Adrenal gland (tissue), 12 donors: ENCODE results near the gene NLRX1. TPM values are rescaled to one million over a fixed set of nuclear protein-coding genes. Genes with fewer than 3 reads are reported as not detected.
"Not testable (repeated sequence)": the region's sequence is repeated elsewhere in the genome, so short reads cannot be mapped to it uniquely, and the experiment has no call there.

Source experiments
- DNase-seq, 7 donors: peaks; one replicate each; pipeline ENCODE4 v3.0.0-alpha.2; 2019 to 2020
- H3K27ac ChIP-seq, 5 donors: fragments of 200-600 bp; sonication (generic) in 4 of 5; 1 replicate in 3 of 5; 2 replicates in 2 of 5; pipeline versions ENCODE4 v1.5.1 to v1.8.0; 2016 to 2020; ENCODE audit warnings: mild to moderate bottlenecking in 1 of 5
- H3K27me3 ChIP-seq: fragments of 200-600 bp; 2 replicates; pipeline ENCODE4 v1.8.0; 2021
- H3K36me3 ChIP-seq, 2 donors: fragments of 200-600 bp; replicated peaks in 1 of 2; 1 replicate in 1 of 2; 2 replicates in 1 of 2; pipeline versions ENCODE4 v1.5.1 to v1.8.0; 2018 to 2022
- H3K4me1 ChIP-seq, 2 donors: fragments of 200-600 bp; replicated peaks in 1 of 2; 1 replicate in 1 of 2; 2 replicates in 1 of 2; pipeline versions ENCODE4 v1.5.1 to v1.8.0; 2018 to 2021
- H3K4me3 ChIP-seq, 4 donors: fragments of 200-600 bp; sonication (generic) in 3 of 4; one replicate each; pipeline ENCODE4 v1.5.1; 2016 to 2018
- H3K9me3 ChIP-seq, 3 donors: fragments of 200-600 bp; sonication (generic) in 1 of 3; replicated peaks in 1 of 3; 1 replicate in 2 of 3; 2 replicates in 1 of 3; pipeline versions ENCODE4 v1.5.1 to v1.8.0; 2016 to 2021
- POLR2A ChIP-seq, 2 donors: fragments of 450-650 bp; IDR thresholded peaks; one replicate each; pipeline ENCODE4 v1.6.1; 2017; ENCODE audit warnings: antibody characterized with exemption in 2 of 2, mild to moderate bottlenecking in 2 of 2, moderate library complexity in 1 of 2
- WGBS, 4 donors: extraction: QIAGEN DNeasy Blood & Tissue Kit in 2 of 4; methylation state at CpG; one replicate each; pipeline versions ENCODE4 v1.1.5 to v1.1.7; 2013 to 2017; 5-methylcytosine and 5-hydroxymethylcytosine counted together
- intact Hi-C, 2 donors: fragments of 100-400 bp; cut with DNase I; formaldehyde crosslinking; loops; one replicate each; pipeline versions ENCODE4 v1.14.1 to v1.15.0; 2022 to 2023
- polyA plus RNA-seq, 3 donors: library from polyadenylated mRNA; stranded (reverse); fragments of 200-250 nt in 2 of 3; fragments of 350-450 nt in 1 of 3; fragmentation: Illumina TruSeq in 1 of 3; extraction: RNeasy Lipid Tissue Mini Kit (QIAGEN cat#74804) in 1 of 3; gene quantifications; one replicate each; pipeline ENCODE4 v1.2.3, GENCODE V29; 2013 to 2014
- total RNA-seq, 9 donors: library from RNA; depleted of rRNA in 4 of 9; stranded (reverse); fragments of >200 nt in 4 of 9; fragments of 120-200 nt in 1 of 9; fragmentation: NEBNext Ultra II Directional in 1 of 9; extraction: Animal tissue kit (Norgen Biotek cat#: 25700) in 1 of 9; gene quantifications; one replicate each; pipeline versions ENCODE4 v1.1.0 to v1.2.4, GENCODE V29; 2013 to 2023
- TF ChIP-seq, protein P1 (sequence below), 6 experiments: fragments of 450-650 bp in 4 of 6; fragments of 200-600 bp in 2 of 6; sonication (generic) in 1 of 6; IDR thresholded peaks; 1 replicate in 5 of 6; 2 replicates in 1 of 6; pipeline versions ENCODE4 v1.5.1 to v1.8.0; 2016 to 2021; ENCODE audit warnings: antibody characterized with exemption in 6 of 6, mild to moderate bottlenecking in 2 of 6, moderate library complexity in 1 of 6
- donor health status: healthy with polysubstance abuse.
- donor health status: Bipolar disorder and iron deficiency.
- donor health status: DM: yes; HTN: yes; CAD: no.
- donor health status: DM: no; HTN: no; CAD: no.
- donor health status: DM: no; HTN: no; CAD: no.
- donor health status: DM: yes; HTN: yes; CAD: no.

The NLRX1 gene
- total and polyA plus RNA-seq, 12 donors: 5.5 to 32.7 (median 20.2) TPM

DNA sequence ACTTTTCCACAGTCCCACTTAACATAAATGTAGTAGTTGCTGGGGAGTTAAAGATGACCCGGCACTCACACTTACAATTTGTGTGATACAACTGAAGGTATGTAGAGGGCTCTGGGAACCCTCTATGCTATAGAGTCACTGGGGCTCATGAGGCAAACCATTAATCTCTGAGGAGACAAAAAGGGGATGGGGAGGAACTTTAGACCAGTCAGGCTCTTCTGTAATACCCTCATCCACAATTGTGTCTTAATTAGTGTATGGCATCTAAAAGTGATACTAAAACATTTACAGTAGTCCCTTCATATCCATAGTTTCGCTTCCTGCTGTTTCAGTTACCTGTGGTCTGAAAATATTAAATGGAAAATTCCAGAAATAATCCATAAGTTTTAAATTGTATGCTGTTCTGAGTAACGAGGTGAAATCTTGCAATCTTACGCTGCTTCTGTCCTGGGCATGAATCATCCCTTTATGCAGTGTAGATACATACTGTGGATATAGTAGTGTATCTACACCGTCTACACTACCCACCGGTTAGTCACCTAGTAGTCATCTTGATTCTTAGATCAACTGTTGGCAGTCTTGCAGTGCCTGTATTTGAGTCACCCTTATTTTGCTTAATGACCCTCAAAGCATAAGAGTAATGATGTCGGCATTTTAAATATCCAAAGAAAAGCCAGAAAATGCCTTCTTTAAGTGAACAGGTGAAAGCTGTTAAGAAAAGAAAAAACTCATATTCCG is 49.8 kb downstream of the NLRX1 start:
- Histone ChIP-seq H3K4me3 (no peak overlapping the region), H3K9me3 (no peaks in the 10 kb centered on the region), H3K27ac (no peak overlapping the region), H3K36me3 (no peaks in the 10 kb centered on the region), H3K27me3 (no peaks in the 10 kb centered on the region), H3K4me1 (peaks cover 0 to 10% of the 10 kb centered on the region in 2 donors)
- intact Hi-C loops: no loop called here
- TF ChIP-seq POLR2A (IDR thresholded peaks at IDR 0.05): no peak
- TF ChIP-seq, protein P1, sequence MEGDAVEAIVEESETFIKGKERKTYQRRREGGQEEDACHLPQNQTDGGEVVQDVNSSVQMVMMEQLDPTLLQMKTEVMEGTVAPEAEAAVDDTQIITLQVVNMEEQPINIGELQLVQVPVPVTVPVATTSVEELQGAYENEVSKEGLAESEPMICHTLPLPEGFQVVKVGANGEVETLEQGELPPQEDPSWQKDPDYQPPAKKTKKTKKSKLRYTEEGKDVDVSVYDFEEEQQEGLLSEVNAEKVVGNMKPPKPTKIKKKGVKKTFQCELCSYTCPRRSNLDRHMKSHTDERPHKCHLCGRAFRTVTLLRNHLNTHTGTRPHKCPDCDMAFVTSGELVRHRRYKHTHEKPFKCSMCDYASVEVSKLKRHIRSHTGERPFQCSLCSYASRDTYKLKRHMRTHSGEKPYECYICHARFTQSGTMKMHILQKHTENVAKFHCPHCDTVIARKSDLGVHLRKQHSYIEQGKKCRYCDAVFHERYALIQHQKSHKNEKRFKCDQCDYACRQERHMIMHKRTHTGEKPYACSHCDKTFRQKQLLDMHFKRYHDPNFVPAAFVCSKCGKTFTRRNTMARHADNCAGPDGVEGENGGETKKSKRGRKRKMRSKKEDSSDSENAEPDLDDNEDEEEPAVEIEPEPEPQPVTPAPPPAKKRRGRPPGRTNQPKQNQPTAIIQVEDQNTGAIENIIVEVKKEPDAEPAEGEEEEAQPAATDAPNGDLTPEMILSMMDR (IDR thresholded peaks at IDR 0.05): no peak
- DNase-seq: no peak
- 70 to 80% (median 74%) methylated on average over 8 of the region's 8 CpGs for WGBS, 4 donors

GRCh38 chr11:119222308-119222707 is 53.8 kb downstream of the NLRX1 start:
- Histone ChIP-seq H3K36me3 (no peaks in the 10 kb centered on the region), H3K4me1 (peaks cover 0 to 10% of the 10 kb centered on the region in 2 donors), H3K27me3 (no peaks in the 10 kb centered on the region), H3K9me3 (no peaks in the 10 kb centered on the region), H3K4me3 (no peak overlapping the region), H3K27ac (peak overlapping the region in 1 of 5 donors; percentile 6)
- TF ChIP-seq POLR2A (IDR thresholded peaks at IDR 0.05): no peak
- TF ChIP-seq, protein P1 (IDR thresholded peaks at IDR 0.05): no peak
- peak in 1 of 7 donors; percentile 13 for DNase-seq
- intact Hi-C loops: no loop called here
- 3 to 9% (median 4%) methylated on average over 2 of the region's 2 CpGs for WGBS, 4 donors

DNA sequence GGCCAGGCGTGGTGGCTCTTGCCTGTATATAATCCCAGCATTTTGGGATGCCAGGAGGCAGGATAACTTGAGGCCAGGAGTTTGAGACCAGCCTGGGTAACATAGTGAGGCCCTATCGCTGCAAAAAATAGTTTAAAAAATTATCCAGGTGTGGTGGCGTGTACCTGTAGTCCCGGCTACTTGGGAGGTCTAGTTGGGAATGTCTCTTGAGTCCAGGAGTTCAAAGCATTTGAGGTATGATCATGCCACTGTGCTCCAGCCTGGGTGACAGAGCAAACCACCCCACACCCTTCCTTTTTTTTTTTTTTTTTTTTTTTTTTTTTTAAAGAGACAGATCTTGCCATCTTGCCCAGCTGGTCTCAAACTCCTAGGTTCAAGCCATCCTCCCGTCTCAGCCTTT is 54.4 kb downstream of the NLRX1 start:
- no peaks in the 10 kb centered on the region for H3K27me3 ChIP-seq
- no peaks in the 10 kb centered on the region for H3K36me3 ChIP-seq
- no peak overlapping the region for H3K27ac ChIP-seq
- intact Hi-C loops: no loop called here
- WGBS, 4 donors: 94 to 97% (median 95%) methylated on average over 5 of the region's 5 CpGs
- H3K4me1 ChIP-seq: peaks cover 0 to 10% of the 10 kb centered on the region in 2 donors
- H3K4me3 ChIP-seq: no peak overlapping the region
- TF ChIP-seq POLR2A (IDR thresholded peaks at IDR 0.05): no peak
- TF ChIP-seq, protein P1 (IDR thresholded peaks at IDR 0.05): no peak
- DNase-seq: no peak
- H3K9me3 ChIP-seq: no peaks in the 10 kb centered on the region

GRCh38 chr11:119223856-119224255 is 55.3 kb downstream of the NLRX1 start:
- H3K27ac ChIP-seq: no peak overlapping the region

GRCh38 chr11:119228535-119229287 is 60.2 kb downstream of the NLRX1 start:
- H3K9me3 ChIP-seq, H3K27ac ChIP-seq, DNase-seq, H3K4me1 ChIP-seq, intact Hi-C loops, H3K4me3 ChIP-seq, H3K27me3 ChIP-seq: not testable (repeated sequence)
- 85 to 93% (median 90%) methylated on average over 9 of the region's 9 CpGs for WGBS, 4 donors
- peaks cover 0 to 14% of the 10 kb centered on the region in 2 donors for H3K36me3 ChIP-seq

More at GRCh38 chr11:119223856-119224255, 55.3 kb downstream of the NLRX1 start:
- Histone ChIP-seq H3K4me3 (no peak overlapping the region), H3K27me3 (no peaks in the 10 kb centered on the region), H3K4me1 (peaks cover 0 to 10% of the 10 kb centered on the region in 2 donors), H3K36me3 (no peaks in the 10 kb centered on the region), H3K9me3 (no peaks in the 10 kb centered on the region)
- no peak for DNase-seq
- TF ChIP-seq, protein P1 (IDR thresholded peaks at IDR 0.05): no peak
- no peak for TF ChIP-seq POLR2A (IDR thresholded peaks at IDR 0.05)
- intact Hi-C loops: no loop called here
- 85 to 100% (median 96%) methylated on average over 1 of the region's 1 CpG for WGBS, 4 donors
